Fibroblast of the aortic adventitia (primary cell): ENCODE data around the gene TENT4B. TPM values are rescaled to one million over a fixed set of nuclear protein-coding genes. Genes with fewer than 3 reads are reported as not detected.
"Not testable (repeated sequence)": the region's sequence is repeated elsewhere in the genome, so short reads cannot be mapped to it uniquely, and the experiment has no call there.

Experiments
- DNase-seq: peaks from one replicate; pipeline ENCODE4 v3.0.0-alpha.2; 2010; ENCODE audit warnings: low read depth
- H3K4me3 ChIP-seq: 2 replicates; pipeline ENCODE4 v1.5.1; 2011; ENCODE audit warnings: low read depth, mild to moderate bottlenecking, control low read depth, low read length, moderate library complexity
- CTCF ChIP-seq: IDR thresholded peaks from 2 replicates; pipeline ENCODE4 v1.5.1; 2011; ENCODE audit warnings: mild to moderate bottlenecking, low read length, control low read depth, inconsistent platforms; ENCODE audit not compliant: insufficient read depth
- total RNA-seq: library from RNA; depleted of rRNA; stranded (reverse); fragments of >200 nt; gene quantifications from 2 replicates; pipeline ENCODE4 v1.2.3, GENCODE V29; 2012; ENCODE audit warnings: low replicate concordance

The TENT4B gene
- total RNA-seq, 1 donor = 9.7 TPM

DNA sequence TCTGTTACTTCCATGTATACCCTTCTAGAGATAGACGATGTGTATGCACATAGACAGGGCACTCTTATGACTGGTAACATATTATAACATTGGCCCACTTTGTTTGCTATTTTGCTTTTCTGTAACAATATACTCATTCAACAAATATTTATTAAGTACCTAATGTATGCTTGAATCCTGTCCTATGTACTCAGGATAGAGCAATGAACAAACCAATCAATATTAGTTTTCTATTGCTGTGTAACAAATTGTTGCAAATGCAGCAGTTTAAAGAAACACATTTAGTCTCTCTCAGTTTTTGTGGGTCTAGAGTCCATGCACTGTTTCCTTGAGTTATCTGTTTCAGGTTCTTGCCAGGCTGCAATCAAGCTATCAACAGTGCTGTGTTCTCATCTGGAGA is 29.7 kb upstream of the TENT4B start:
- no peak for TF ChIP-seq CTCF
- no peak for DNase-seq
- H3K4me3 ChIP-seq = no peak overlapping the region

DNA sequence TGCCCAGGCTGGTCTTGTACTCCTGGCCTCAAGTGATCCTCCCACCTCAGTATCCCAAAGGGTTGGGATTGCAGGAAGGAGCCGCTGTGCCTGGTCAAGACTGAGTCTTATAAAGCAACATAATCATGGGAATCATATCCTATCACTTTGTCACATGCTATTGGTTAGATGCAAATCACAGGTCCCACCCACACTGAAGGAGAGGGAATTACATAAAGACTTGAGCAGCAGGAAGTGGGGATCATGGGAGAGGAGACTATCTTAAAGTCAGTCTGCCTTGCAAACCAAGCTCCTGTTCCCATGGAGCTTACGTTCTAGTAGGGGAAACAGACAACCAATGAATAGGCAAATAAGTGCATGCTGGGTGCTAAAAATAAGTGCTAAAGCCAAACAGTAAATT is 28.3 kb upstream of the TENT4B start:
- no peak for TF ChIP-seq CTCF
- no peak for DNase-seq
- no peak overlapping the region for H3K4me3 ChIP-seq

GRCh38 chr16:50126183-50126582 is 26.9 kb upstream of the TENT4B start:
- no peak for TF ChIP-seq CTCF
- no peak for DNase-seq
- H3K4me3 ChIP-seq = no peak overlapping the region

DNA sequence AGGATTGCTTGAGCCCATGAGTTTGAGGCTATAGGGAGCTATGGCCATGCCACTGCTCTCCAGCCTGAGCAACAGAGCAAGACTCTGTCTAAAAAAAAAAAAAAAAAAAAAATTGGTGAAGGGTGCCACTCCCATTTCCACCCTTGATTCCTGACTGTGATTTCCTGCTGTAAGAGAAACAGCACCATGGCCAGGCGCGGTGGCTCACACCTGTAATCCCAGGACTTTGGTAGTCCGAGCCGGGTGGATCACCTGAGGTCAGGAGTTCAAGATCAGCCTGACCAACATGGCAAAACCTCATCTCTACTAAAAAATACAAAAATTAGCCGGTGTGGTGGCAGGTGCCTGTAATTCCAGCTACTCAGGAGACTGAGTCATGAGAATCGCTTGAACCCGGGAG is 20.5 kb upstream of the TENT4B start:
- H3K4me3 ChIP-seq, DNase-seq: not testable (repeated sequence)

DNA sequence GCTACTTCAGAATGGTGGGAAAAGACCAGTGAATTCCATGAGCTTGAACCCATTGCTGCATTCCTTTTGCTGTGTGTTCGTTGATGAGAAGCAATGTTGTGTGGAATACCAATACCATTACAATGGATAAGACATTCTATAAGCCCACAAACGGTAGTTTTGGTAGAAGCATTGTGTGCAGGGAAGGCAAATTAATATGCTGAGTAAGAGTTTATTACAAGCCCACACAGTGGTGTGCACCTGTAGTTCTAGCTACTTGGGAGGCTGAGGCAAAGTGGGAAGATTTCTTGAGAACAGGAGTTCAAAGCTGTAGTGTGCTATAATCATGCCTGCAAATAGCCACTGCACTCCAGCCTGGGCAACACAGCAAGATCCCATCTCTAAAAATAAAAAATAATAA is 19.9 kb upstream of the TENT4B start:
- no peak for TF ChIP-seq CTCF
- no peak overlapping the region for H3K4me3 ChIP-seq
- no peak for DNase-seq

DNA sequence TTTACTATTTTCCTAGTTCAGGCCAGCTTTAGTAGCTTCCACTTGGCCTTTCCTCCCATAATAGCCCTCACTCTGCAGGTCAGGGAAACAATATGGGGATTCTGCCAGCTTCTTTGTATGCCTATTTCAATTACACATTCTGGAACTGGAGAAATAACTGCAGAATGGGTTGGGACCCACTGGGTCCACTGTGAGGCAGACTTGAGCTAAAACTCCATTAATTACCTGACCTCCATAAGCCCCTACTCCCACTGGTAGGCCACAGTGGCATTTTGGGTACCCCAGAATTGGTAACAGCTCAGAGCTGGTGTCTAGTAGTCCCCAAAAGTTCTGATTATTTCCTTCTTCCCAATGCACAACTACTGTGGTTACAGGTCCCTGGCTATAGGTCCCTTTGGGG is 16.7 kb upstream of the TENT4B start:
- DNase-seq = no peak
- no peak overlapping the region for H3K4me3 ChIP-seq
- TF ChIP-seq CTCF = no peak

GRCh38 chr16:50137268-50137667 is 15.8 kb upstream of the TENT4B start:
- no peak overlapping the region for H3K4me3 ChIP-seq
- no peak for DNase-seq
- TF ChIP-seq CTCF = no peak
